Breast epithelium (tissue), 4 donors: ENCODE results near the gene TM4SF1. TPM values are rescaled to one million over a fixed set of nuclear protein-coding genes. Genes with fewer than 3 reads are reported as not detected.

ENCODE experiments used
- DNase-seq, 2 donors: peaks; one replicate each; pipeline ENCODE4 v3.0.0-alpha.2; 2019; ENCODE audit warnings: low spot score in 2 of 2
- H3K27ac ChIP-seq, 2 donors: fragments of 200-600 bp; sonication (generic) in 1 of 2; one replicate each; pipeline ENCODE4 v1.5.1; 2016 to 2019; ENCODE audit warnings: mild to moderate bottlenecking in 1 of 2
- H3K27me3 ChIP-seq, 2 donors: fragments of 200-600 bp; sonication (generic) in 1 of 2; one replicate each; pipeline versions ENCODE4 v1.5.1 to v1.6.0; 2017 to 2019; ENCODE audit warnings: control low read depth in 1 of 2, mild to moderate bottlenecking in 1 of 2
- H3K36me3 ChIP-seq: fragments of 200-600 bp; one replicate; pipeline ENCODE4 v1.5.1; 2019
- H3K4me1 ChIP-seq, 2 donors: fragments of 200-600 bp; sonication (generic); one replicate each; pipeline ENCODE4 v1.5.1; 2016 to 2019; ENCODE audit warnings: control low read depth in 1 of 2
- H3K4me3 ChIP-seq, 3 donors: fragments of 200-600 bp; sonication (generic); 1 replicate in 2 of 3; 2 replicates in 1 of 3; pipeline ENCODE4 v1.5.1; 2016 to 2019; ENCODE audit warnings: mild to moderate bottlenecking in 3 of 3, moderate library complexity in 2 of 3
- H3K9me3 ChIP-seq, 2 donors: fragments of 200-600 bp; sonication (generic) in 1 of 2; one replicate each; pipeline ENCODE4 v1.5.1; 2016 to 2019; ENCODE audit warnings: control low read depth in 1 of 2
- POLR2A ChIP-seq: fragments of 450-650 bp; IDR thresholded peaks from one replicate; pipeline ENCODE4 v1.6.1; 2016; ENCODE audit warnings: antibody characterized with exemption, mild to moderate bottlenecking, moderate library complexity
- POLR2AphosphoS5 ChIP-seq, 3 donors: sonication (generic); formaldehyde crosslinking; IDR thresholded peaks; one replicate each; pipeline ENCODE4 v1.6.1; 2017; ENCODE audit warnings: antibody characterized with exemption in 3 of 3
- intact Hi-C: fragments of 100-400 bp; cut with DNase I; formaldehyde crosslinking; loops from one replicate; pipeline ENCODE4 v1.15.1; 2023; ENCODE audit warnings: low total_unique reads
- total RNA-seq, 3 donors: library from RNA; depleted of rRNA; stranded (reverse); fragments of >200 nt; gene quantifications; one replicate each; pipeline ENCODE4 v1.1.0, GENCODE V29; 2016
- TF ChIP-seq, protein P1 (sequence below), 3 donors: fragments of 450-650 bp; IDR thresholded peaks; one replicate each; pipeline ENCODE4 v1.5.1; 2016 to 2017; ENCODE audit warnings: antibody characterized with exemption in 3 of 3, mild to moderate bottlenecking in 3 of 3, moderate library complexity in 3 of 3

TM4SF1 gene
- total RNA-seq, 3 donors from 2014 or later, result 48.5 to 559 (median 290) TPM

- peak overlapping the region; percentile 4 to 36 for H3K27ac ChIP-seq
- no peaks in the 10 kb centered on the region for H3K9me3 ChIP-seq
- DNase-seq, result no peak
- H3K27me3 ChIP-seq, result no peaks in the 10 kb centered on the region
- H3K4me1 ChIP-seq, result no peaks in the 10 kb centered on the region
- TF ChIP-seq, protein P1, sequence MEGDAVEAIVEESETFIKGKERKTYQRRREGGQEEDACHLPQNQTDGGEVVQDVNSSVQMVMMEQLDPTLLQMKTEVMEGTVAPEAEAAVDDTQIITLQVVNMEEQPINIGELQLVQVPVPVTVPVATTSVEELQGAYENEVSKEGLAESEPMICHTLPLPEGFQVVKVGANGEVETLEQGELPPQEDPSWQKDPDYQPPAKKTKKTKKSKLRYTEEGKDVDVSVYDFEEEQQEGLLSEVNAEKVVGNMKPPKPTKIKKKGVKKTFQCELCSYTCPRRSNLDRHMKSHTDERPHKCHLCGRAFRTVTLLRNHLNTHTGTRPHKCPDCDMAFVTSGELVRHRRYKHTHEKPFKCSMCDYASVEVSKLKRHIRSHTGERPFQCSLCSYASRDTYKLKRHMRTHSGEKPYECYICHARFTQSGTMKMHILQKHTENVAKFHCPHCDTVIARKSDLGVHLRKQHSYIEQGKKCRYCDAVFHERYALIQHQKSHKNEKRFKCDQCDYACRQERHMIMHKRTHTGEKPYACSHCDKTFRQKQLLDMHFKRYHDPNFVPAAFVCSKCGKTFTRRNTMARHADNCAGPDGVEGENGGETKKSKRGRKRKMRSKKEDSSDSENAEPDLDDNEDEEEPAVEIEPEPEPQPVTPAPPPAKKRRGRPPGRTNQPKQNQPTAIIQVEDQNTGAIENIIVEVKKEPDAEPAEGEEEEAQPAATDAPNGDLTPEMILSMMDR (IDR thresholded peaks at IDR 0.05), result no peak
- no peak for TF ChIP-seq POLR2AphosphoS5 (IDR thresholded peaks at IDR 0.05)
- TF ChIP-seq POLR2A, result no peak
- H3K36me3 ChIP-seq, result no peaks in the 10 kb centered on the region
- H3K4me3 ChIP-seq, result no peak overlapping the region
- intact Hi-C loops, result no loop called here
Measured at GRCh38 chr3:149401926-149402310, 24.5 kb upstream of the TM4SF1 start.

- Histone ChIP-seq H3K27ac (peak overlapping the region; percentile 14 to 70), H3K27me3 (no peaks in the 10 kb centered on the region), H3K4me1 (no peaks in the 10 kb centered on the region), H3K36me3 (no peaks in the 10 kb centered on the region), H3K9me3 (no peaks in the 10 kb centered on the region), H3K4me3 (no peak overlapping the region)
- no peak for DNase-seq
- intact Hi-C loops, result no loop called here
- TF ChIP-seq POLR2A, result no peak
- no peak for TF ChIP-seq POLR2AphosphoS5 (IDR thresholded peaks at IDR 0.05)
- TF ChIP-seq, protein P1 (IDR thresholded peaks at IDR 0.05), result no peak
Measured at GRCh38 chr3:149401212-149401925, 23.9 kb upstream of the TM4SF1 start.

GRCh38 chr3:149400645-149401044 lies 23.2 kb upstream of the TM4SF1 start:
- Histone ChIP-seq H3K4me1 (no peaks in the 10 kb centered on the region), H3K27me3 (no peaks in the 10 kb centered on the region), H3K4me3 (no peak overlapping the region), H3K36me3 (no peaks in the 10 kb centered on the region), H3K27ac (peak overlapping the region in 1 of 2 donors; percentile 70), H3K9me3 (no peaks in the 10 kb centered on the region)
- DNase-seq, result no peak
- intact Hi-C loops, result no loop called here
- no peak for TF ChIP-seq POLR2AphosphoS5 (IDR thresholded peaks at IDR 0.05)
- TF ChIP-seq, protein P1 (IDR thresholded peaks at IDR 0.05), result no peak
- no peak for TF ChIP-seq POLR2A

DNA sequence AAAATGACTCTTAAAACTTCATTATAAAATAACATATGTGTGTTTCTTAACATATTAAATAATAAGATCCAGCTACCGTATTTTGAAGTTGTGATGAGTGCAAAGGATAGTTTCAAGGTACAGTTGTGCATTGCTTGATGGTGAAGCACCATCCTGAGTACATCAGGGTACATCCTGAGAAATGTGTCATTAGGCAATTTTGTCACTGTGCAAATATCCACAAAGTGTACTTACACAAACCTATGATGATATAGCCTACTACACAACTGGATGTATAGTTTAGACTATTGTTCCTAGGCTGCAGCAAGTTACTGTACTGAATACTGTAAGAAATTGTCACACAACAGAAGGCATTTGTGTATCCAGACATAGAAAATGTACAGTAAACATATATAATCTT lies 20.8 kb upstream of the TM4SF1 start:
- Histone ChIP-seq H3K9me3 (no peaks in the 10 kb centered on the region), H3K27ac (no peak overlapping the region), H3K27me3 (no peaks in the 10 kb centered on the region), H3K36me3 (no peaks in the 10 kb centered on the region), H3K4me3 (no peak overlapping the region), H3K4me1 (peaks cover 0 to 6% of the 10 kb centered on the region in 2 donors)
- TF ChIP-seq POLR2AphosphoS5 (IDR thresholded peaks at IDR 0.05) (no peak), POLR2A (no peak)
- DNase-seq, result no peak
- intact Hi-C loops, result no loop called here

DNA sequence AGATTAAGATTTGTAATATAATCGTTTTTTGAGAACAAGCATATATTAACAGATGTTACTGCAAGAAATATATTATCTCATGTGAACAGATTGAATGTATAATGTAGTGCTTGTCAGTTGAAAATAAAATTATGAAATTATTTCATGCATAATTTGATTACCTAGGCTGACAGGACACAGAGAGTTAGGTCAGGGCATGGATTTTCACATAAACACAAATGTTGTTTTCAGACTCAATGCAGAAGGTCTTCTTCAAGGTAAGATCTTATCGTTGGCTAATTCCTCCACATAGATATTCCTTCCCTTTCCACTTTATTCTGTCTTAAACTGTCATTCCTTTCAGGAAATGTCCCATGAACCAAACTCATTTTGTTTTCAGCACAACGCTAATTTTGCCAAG lies 20.1 kb upstream of the TM4SF1 start:
- no peaks in the 10 kb centered on the region for H3K9me3 ChIP-seq
- H3K36me3 ChIP-seq, result no peaks in the 10 kb centered on the region
- intact Hi-C loops, result no loop called here
- no peaks in the 10 kb centered on the region for H3K27me3 ChIP-seq
- H3K4me3 ChIP-seq, result no peak overlapping the region
- H3K27ac ChIP-seq, result peak overlapping the region in 1 of 2 donors; percentile 77
- peaks cover 0 to 6% of the 10 kb centered on the region in 2 donors for H3K4me1 ChIP-seq
- no peak for DNase-seq
- TF ChIP-seq POLR2AphosphoS5 (IDR thresholded peaks at IDR 0.05) (no peak), POLR2A (no peak)
- TF ChIP-seq, protein P1 (IDR thresholded peaks at IDR 0.05), result no peak
